Heart left ventricle (tissue), 13 donors: ENCODE measurements around the gene MRPL20.

Experiments used
- CTCF ChIP-seq, 12 donors: fragments of 200-600 bp; sonication (generic) in 4 of 12; IDR thresholded peaks; one replicate each; pipeline versions ENCODE4 v1.5.0 to v1.8.0; 2018 to 2022; ENCODE audit warnings: antibody characterized with exemption in 12 of 12, mild to moderate bottlenecking in 5 of 12
- POLR2A ChIP-seq, 2 donors: fragments of 450-650 bp; IDR thresholded peaks; one replicate each; pipeline ENCODE4 v1.6.1; 2017; ENCODE audit warnings: antibody characterized with exemption in 2 of 2, mild to moderate bottlenecking in 2 of 2, moderate library complexity in 2 of 2
- donor health status: ischemic (EF 13 %, LVEDD 7.1; RV severe dilation, severe dysfunction).
- donor health status: DM: no; HTN: yes; CAD: no.
- donor health status: DM: no; HTN: no; CAD: no.
- donor health status: ischemic (EF 25% LVEDD 6.9; RV normal size, moderate dysfunction).
- donor health status: ischemic (EF 25% LVEDD 5.7; RV mildly dilated, moderate dysfunction).
- donor health status: ischemic (EF 35%, LVEDD 5.7; RV mildly dilated, moderate dysfunction).
- donor health status: nonischemic (EF 11% LVEDD 7.7; RV severe dilation, severe dysfunction).
- donor health status: DM: yes; HTN: yes; CAD: no.
- donor health status: PGD.
- donor health status: ischemic (EF 29% LVEDD 5.4; RV normal size, mild dysfunction).
- donor health status: nonischemic (EF 23%, LVEDD 6.1; RV moderate dilation, normal function).

GRCh38 chr1:1387098-1388077 is 19.7 kb downstream of the MRPL20 start:
- TF ChIP-seq CTCF (IDR thresholded peaks at IDR 0.05) (no peak), POLR2A (IDR thresholded peaks at IDR 0.05) (no peak)
